Measurements from ENCODE around the gene TAF11L14.
"Not testable (repeated sequence)": the region's sequence is repeated elsewhere in the genome, so short reads cannot be mapped to it uniquely, and the experiment has no call there.

DNA sequence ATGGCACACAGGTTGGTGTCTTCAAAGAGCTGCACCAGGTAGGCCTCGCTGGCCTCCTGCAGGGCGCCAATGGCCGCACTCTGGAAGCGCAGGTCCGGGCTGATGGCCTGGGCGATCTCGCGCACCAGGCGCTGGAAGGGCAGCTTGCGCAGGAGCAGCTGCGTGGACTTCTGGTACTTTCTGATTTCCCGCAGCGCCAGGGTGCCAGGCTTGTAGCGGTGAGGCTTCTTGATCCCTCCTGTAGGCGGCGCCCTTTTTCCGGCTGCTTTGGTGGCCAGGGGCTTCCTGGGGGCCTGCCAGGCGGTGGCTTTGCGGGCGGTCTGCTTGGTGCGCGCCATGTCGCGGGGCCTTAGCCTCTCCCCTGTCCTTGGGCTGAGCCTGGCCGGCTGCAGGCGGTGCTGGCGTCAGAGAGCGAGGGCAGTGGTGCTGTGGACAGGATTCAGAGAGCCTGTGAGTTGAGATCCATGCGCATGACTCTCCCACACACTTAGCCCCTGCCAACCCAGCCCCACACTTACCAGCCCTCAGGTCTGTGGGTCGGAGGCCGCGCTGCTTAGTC, 21.0 kb downstream of the TAF11L14 start:
- TF ChIP-seq, protein P1, sequence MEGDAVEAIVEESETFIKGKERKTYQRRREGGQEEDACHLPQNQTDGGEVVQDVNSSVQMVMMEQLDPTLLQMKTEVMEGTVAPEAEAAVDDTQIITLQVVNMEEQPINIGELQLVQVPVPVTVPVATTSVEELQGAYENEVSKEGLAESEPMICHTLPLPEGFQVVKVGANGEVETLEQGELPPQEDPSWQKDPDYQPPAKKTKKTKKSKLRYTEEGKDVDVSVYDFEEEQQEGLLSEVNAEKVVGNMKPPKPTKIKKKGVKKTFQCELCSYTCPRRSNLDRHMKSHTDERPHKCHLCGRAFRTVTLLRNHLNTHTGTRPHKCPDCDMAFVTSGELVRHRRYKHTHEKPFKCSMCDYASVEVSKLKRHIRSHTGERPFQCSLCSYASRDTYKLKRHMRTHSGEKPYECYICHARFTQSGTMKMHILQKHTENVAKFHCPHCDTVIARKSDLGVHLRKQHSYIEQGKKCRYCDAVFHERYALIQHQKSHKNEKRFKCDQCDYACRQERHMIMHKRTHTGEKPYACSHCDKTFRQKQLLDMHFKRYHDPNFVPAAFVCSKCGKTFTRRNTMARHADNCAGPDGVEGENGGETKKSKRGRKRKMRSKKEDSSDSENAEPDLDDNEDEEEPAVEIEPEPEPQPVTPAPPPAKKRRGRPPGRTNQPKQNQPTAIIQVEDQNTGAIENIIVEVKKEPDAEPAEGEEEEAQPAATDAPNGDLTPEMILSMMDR (IDR thresholded peaks at IDR 0.05; ENCODE audit: low read depth, low read length, missing input control) = not testable (repeated sequence)
- not testable (repeated sequence) for TF ChIP-seq RXRA (IDR thresholded peaks at IDR 0.05); RAD21 (IDR thresholded peaks at IDR 0.05); MAX (IDR thresholded peaks at IDR 0.05); JUND (IDR thresholded peaks at IDR 0.05); GABPA (IDR thresholded peaks at IDR 0.05 in 1 of 2, conservative IDR thresholded peaks at IDR 0.05 in 1 of 2); FOXA1 (IDR thresholded peaks at IDR 0.05); EGR1 (IDR thresholded peaks at IDR 0.05; ENCODE audit: low read depth in 2 of 2); REST (IDR thresholded peaks at IDR 0.05); SP1 (IDR thresholded peaks at IDR 0.05)
- TF ChIP-seq, protein P2, sequence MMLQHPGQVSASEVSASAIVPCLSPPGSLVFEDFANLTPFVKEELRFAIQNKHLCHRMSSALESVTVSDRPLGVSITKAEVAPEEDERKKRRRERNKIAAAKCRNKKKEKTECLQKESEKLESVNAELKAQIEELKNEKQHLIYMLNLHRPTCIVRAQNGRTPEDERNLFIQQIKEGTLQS (IDR thresholded peaks at IDR 0.05) = not testable (repeated sequence)
- TF ChIP-seq, protein P3, sequence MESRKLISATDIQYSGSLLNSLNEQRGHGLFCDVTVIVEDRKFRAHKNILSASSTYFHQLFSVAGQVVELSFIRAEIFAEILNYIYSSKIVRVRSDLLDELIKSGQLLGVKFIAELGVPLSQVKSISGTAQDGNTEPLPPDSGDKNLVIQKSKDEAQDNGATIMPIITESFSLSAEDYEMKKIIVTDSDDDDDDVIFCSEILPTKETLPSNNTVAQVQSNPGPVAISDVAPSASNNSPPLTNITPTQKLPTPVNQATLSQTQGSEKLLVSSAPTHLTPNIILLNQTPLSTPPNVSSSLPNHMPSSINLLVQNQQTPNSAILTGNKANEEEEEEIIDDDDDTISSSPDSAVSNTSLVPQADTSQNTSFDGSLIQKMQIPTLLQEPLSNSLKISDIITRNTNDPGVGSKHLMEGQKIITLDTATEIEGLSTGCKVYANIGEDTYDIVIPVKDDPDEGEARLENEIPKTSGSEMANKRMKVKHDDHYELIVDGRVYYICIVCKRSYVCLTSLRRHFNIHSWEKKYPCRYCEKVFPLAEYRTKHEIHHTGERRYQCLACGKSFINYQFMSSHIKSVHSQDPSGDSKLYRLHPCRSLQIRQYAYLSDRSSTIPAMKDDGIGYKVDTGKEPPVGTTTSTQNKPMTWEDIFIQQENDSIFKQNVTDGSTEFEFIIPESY (IDR thresholded peaks at IDR 0.05) = not testable (repeated sequence)

Measured in liver (tissue), 3 donors.